Central memory CD8-positive, alpha-beta T cell (primary cell): Measurements from ENCODE around the gene FRMD4A.
A peak's percentile ranks its signal among the peaks of the same experiment; 100 is the strongest.

Source experiments
- ATAC-seq: fragments of 150-1000 bp; cut with Tn5 transposase; replicated peaks from 2 replicates; pipeline ENCODE4 v1.10.0; 2022; ENCODE audit warnings: mild to moderate bottlenecking, moderate FRiP score, moderate number of reproducible peaks; ENCODE audit not compliant: poor library complexity, severe bottlenecking; ENCODE audit errors: extremely low read depth
- DNase-seq, 2 donors: peaks; one replicate each; pipeline ENCODE4 v3.0.0; 2021; ENCODE audit warnings: low spot score in 2 of 2
- H3K27ac Mint-ChIP-seq: one replicate; pipeline ENCODE4 v1.8.0; 2022; ENCODE audit warnings: low read depth, mild to moderate bottlenecking, moderate library complexity, mixed read lengths
- H3K27me3 Mint-ChIP-seq: one replicate; pipeline ENCODE4 v1.8.0; 2022; ENCODE audit warnings: mixed read lengths
- H3K36me3 Mint-ChIP-seq: one replicate; pipeline ENCODE4 v1.8.0; 2022; ENCODE audit warnings: mild to moderate bottlenecking, moderate library complexity, mixed read lengths; ENCODE audit not compliant: insufficient read depth
- H3K4me1 Mint-ChIP-seq: one replicate; pipeline ENCODE4 v1.8.0; 2022; ENCODE audit warnings: mixed read lengths
- H3K4me3 Mint-ChIP-seq: one replicate; pipeline ENCODE4 v1.8.0; 2022; ENCODE audit warnings: mild to moderate bottlenecking, moderate library complexity, mixed read lengths
- H3K9me3 Mint-ChIP-seq: one replicate; pipeline ENCODE4 v1.8.0; 2022; ENCODE audit warnings: mixed read lengths

FRMD4A gene

GRCh38 chr10:13658871-13659685 lies 671.6 kb downstream of the FRMD4A start:
- ATAC-seq (no peak), DNase-seq (no peak)
- H3K36me3 Mint-ChIP-seq: peaks cover 2% of the 10 kb centered on the region
- H3K4me1 Mint-ChIP-seq: no peaks in the 10 kb centered on the region
- no peak overlapping the region for H3K4me3 Mint-ChIP-seq
- H3K27me3 Mint-ChIP-seq: no peaks in the 10 kb centered on the region
- no peaks in the 10 kb centered on the region for H3K9me3 Mint-ChIP-seq
- H3K27ac Mint-ChIP-seq: no peak overlapping the region

- DNase-seq (no peak), ATAC-seq (no peak)
- Mint-ChIP-seq H3K36me3 (peaks cover 2% of the 10 kb centered on the region), H3K4me1 (no peaks in the 10 kb centered on the region), H3K9me3 (no peaks in the 10 kb centered on the region), H3K4me3 (no peak overlapping the region), H3K27ac (no peak overlapping the region), H3K27me3 (no peaks in the 10 kb centered on the region)
Measured at GRCh38 chr10:13658264-13658663, 672.5 kb downstream of the FRMD4A start.

- ATAC-seq (no peak), DNase-seq (no peak)
- Mint-ChIP-seq H3K36me3 (peaks cover 2% of the 10 kb centered on the region), H3K27ac (no peak overlapping the region), H3K4me3 (no peak overlapping the region), H3K4me1 (no peaks in the 10 kb centered on the region), H3K27me3 (no peaks in the 10 kb centered on the region), H3K9me3 (no peaks in the 10 kb centered on the region)
Measured at GRCh38 chr10:13657101-13657680, 673.5 kb downstream of the FRMD4A start.

- H3K36me3 Mint-ChIP-seq: peaks cover 2% of the 10 kb centered on the region
- no peak overlapping the region for H3K4me3 Mint-ChIP-seq
- ATAC-seq (no peak), DNase-seq (no peak)
- no peaks in the 10 kb centered on the region for H3K27me3 Mint-ChIP-seq
- no peak overlapping the region for H3K27ac Mint-ChIP-seq
- H3K9me3 Mint-ChIP-seq: no peaks in the 10 kb centered on the region
- H3K4me1 Mint-ChIP-seq: no peaks in the 10 kb centered on the region
Measured at GRCh38 chr10:13656337-13657100, 674.2 kb downstream of the FRMD4A start.

GRCh38 chr10:13654846-13655245 lies 675.9 kb downstream of the FRMD4A start:
- H3K27ac Mint-ChIP-seq: no peak overlapping the region
- H3K36me3 Mint-ChIP-seq: peaks cover 2% of the 10 kb centered on the region
- H3K4me1 Mint-ChIP-seq: no peaks in the 10 kb centered on the region
- H3K4me3 Mint-ChIP-seq: no peak overlapping the region
- ATAC-seq: no peak
- H3K27me3 Mint-ChIP-seq: no peaks in the 10 kb centered on the region
- DNase-seq: no peak
- H3K9me3 Mint-ChIP-seq: no peaks in the 10 kb centered on the region

GRCh38 chr10:13654118-13654830 lies 676.5 kb downstream of the FRMD4A start:
- Mint-ChIP-seq H3K27ac (no peak overlapping the region), H3K36me3 (peaks cover 2% of the 10 kb centered on the region), H3K27me3 (no peaks in the 10 kb centered on the region), H3K4me3 (no peak overlapping the region), H3K4me1 (no peaks in the 10 kb centered on the region), H3K9me3 (no peaks in the 10 kb centered on the region)
- DNase-seq (no peak), ATAC-seq (no peak)

GRCh38 chr10:13652860-13653259 lies 677.9 kb downstream of the FRMD4A start:
- H3K27me3 Mint-ChIP-seq: no peaks in the 10 kb centered on the region
- no peak overlapping the region for H3K27ac Mint-ChIP-seq
- no peak overlapping the region for H3K4me3 Mint-ChIP-seq
- no peaks in the 10 kb centered on the region for H3K9me3 Mint-ChIP-seq
- ATAC-seq (no peak), DNase-seq (no peak)
- peaks cover 4% of the 10 kb centered on the region for H3K36me3 Mint-ChIP-seq
- H3K4me1 Mint-ChIP-seq: no peaks in the 10 kb centered on the region

GRCh38 chr10:13651969-13652720 lies 678.6 kb downstream of the FRMD4A start:
- no peak overlapping the region for H3K4me3 Mint-ChIP-seq
- no peaks in the 10 kb centered on the region for H3K27me3 Mint-ChIP-seq
- ATAC-seq: no peak
- peaks cover 4% of the 10 kb centered on the region for H3K36me3 Mint-ChIP-seq
- no peaks in the 10 kb centered on the region for H3K9me3 Mint-ChIP-seq
- no peak for DNase-seq
- H3K4me1 Mint-ChIP-seq: no peaks in the 10 kb centered on the region
- H3K27ac Mint-ChIP-seq: no peak overlapping the region

- no peak overlapping the region for H3K4me3 Mint-ChIP-seq
- H3K27me3 Mint-ChIP-seq: no peaks in the 10 kb centered on the region
- peak overlapping the region; percentile 1 for H3K27ac Mint-ChIP-seq
- ATAC-seq: no peak
- H3K36me3 Mint-ChIP-seq: peaks cover 8% of the 10 kb centered on the region
- no peaks in the 10 kb centered on the region for H3K4me1 Mint-ChIP-seq
- no peak for DNase-seq
- H3K9me3 Mint-ChIP-seq: no peaks in the 10 kb centered on the region
Measured at GRCh38 chr10:13650961-13651360, 679.8 kb downstream of the FRMD4A start.

- no peak for DNase-seq
- H3K27me3 Mint-ChIP-seq: no peaks in the 10 kb centered on the region
- H3K36me3 Mint-ChIP-seq: peaks cover 12% of the 10 kb centered on the region
- H3K9me3 Mint-ChIP-seq: no peaks in the 10 kb centered on the region
- H3K4me3 Mint-ChIP-seq: no peak overlapping the region
- no peak overlapping the region for H3K27ac Mint-ChIP-seq
- H3K4me1 Mint-ChIP-seq: no peaks in the 10 kb centered on the region
- no peak for ATAC-seq
Measured at GRCh38 chr10:13649844-13650520, 680.7 kb downstream of the FRMD4A start.

- no peaks in the 10 kb centered on the region for H3K9me3 Mint-ChIP-seq
- H3K4me3 Mint-ChIP-seq: no peak overlapping the region
- peaks cover 11% of the 10 kb centered on the region for H3K36me3 Mint-ChIP-seq
- DNase-seq (no peak), ATAC-seq (no peak)
- H3K27me3 Mint-ChIP-seq: no peaks in the 10 kb centered on the region
- H3K27ac Mint-ChIP-seq: no peak overlapping the region
- no peaks in the 10 kb centered on the region for H3K4me1 Mint-ChIP-seq
Measured at GRCh38 chr10:13648425-13648824, 682.3 kb downstream of the FRMD4A start.
